Nucleus accumbens (tissue), 56 donors: ENCODE data around the gene NSD2.

Experiments used
- DNase-seq, 56 donors: peaks; one replicate each; lab custom pipeline; 2025; lab: John Stamatoyannopoulos, UW

The NSD2 gene

GRCh38 chr4:1862961-1863296 lies 8.3 kb upstream of the NSD2 start:
- DNase-seq, result no peak

DNA sequence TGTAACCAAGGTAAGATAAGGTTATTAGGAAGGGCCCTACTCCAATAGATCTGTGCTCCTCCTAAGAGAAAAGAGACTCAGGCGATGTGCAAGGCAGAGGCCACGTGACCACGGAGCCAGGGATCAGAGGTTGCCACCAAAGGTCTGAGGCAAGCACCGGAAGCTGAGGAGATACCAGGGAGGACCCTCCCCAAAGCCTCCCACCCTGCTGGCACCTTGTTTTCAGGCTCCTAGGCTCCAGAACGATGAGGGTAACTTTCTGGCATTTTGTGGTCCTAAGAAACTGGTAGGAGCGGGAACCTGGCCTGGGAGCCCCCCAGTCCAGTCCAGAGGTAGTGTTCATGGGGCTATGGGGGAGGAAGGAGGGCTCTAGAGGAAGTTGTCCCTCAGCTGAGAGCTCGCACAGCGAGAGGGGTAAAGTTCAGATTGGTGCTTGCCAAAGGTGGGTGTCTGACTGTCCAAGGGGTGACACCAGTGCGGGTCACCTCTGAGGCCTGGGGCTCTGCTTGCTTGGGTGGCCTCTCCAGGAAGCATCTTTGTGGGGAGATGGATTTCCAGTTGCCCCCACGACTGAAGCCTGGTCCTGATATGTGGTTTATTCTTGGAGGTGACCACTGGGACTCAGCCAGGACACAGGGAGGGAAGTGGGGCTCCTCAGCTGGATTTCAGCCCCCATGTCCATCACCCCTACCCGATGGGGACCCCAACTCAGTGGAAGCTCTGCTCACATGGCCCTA lies 7.7 kb upstream of the NSD2 start:
- DNase-seq, result no peak

GRCh38 chr4:1864076-1865008 lies 6.9 kb upstream of the NSD2 start:
- no peak for DNase-seq

GRCh38 chr4:1866189-1866661 lies 5.0 kb upstream of the NSD2 start:
- no peak for DNase-seq

GRCh38 chr4:1868293-1868692 lies 2.9 kb upstream of the NSD2 start:
- no peak for DNase-seq

DNA sequence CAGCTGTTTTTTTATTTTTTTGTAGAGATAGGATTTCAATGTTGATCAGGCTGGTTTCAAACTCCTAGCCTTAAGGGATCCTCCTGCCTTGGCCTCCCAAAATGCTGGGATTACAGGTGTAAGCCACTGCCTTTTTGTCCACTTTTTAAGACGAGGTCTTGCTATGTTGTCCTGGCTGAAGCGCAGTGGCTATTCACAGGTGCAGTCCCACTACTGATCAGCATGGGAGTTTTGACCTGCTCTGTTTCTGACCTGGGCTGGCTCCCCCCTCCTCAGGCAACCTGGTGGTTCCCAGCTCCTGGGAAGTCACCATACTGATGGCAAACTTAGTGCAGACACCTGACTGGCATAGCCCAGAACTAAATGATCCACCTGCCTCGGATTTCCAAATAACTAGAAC lies 2.3 kb upstream of the NSD2 start:
- DNase-seq, result no peak

- peak in 1 of 56 donors; percentile 38 for DNase-seq
Measured at GRCh38 chr4:1869530-1870327, 1.5 kb upstream of the NSD2 start.

GRCh38 chr4:1870328-1870577 lies 940 bp upstream of the NSD2 start:
- peak in 40 of 56 donors; percentile 13 to 72 (median 48) for DNase-seq

DNA sequence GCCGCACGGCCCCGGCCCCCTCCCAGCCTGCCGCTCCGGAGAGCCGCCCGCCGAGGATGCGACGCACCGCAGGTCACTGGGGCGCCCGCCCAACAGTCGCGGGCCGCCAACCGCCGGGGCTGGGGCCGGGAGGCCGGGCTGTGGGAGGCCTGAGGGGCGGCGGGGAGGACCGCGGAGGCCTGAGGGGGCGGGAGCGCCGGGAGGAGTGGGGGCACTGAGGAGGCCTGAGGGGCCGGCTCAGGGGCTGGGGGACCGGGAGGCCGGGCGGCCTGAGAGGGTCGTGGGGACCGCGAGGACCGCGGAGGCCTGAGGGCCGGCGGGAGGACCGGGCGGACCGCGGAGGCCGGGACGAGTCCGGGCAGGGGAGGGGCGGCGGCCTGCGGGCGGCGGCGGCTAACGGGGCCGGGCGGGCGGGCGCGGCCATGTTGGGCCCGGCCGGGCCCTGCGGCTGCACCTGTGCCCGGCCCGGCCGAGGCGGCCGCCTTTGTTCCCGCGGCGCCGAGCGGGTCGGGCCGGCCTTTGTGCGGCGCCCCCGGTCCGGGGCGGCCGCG lies 353 bp downstream of the NSD2 start:
- peak in 9 of 56 donors; percentile 18 to 59 (median 49) for DNase-seq

DNA sequence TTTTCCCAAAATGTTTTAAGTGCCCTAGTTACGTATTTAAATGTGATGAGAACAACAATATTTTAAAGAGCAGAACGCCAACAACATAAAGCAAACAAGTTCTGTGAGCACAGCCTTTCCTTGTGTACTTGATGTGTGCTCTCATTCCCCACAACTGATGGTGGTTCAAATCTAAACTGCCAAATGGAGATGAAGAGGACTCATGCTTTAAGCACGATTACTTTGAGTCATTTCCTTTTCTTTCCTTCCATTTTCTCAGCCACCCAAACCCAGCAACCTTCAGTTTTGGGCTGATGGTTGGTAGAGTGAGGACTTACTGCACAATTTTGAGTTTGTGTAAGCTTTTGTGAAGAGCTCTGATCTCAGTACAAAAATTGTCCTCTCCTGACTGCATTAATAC lies 1.7 kb downstream of the NSD2 start:
- DNase-seq, result no peak

- DNase-seq, result no peak
Measured at GRCh38 chr4:1873291-1873690, 2.1 kb downstream of the NSD2 start.

DNA sequence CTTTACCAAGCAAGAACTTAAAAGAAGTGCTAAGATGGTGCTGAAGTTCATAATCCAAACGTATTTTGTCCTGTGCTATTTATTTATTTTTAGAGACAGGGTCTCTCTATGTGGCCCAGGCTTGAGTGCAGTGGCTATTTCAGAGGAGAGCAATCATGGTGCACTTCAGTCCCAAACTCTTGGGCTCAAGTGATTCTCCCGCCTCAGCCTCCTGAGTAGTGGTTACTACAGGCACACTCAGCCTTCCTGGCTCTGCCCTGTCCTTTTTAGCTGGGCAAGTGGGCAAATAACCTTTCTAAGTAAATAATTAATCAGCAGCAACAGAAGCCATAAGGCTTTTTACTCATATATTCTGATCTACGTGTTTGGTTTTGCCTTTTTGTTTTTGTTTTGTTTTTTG lies 2.6 kb downstream of the NSD2 start:
- no peak for DNase-seq

GRCh38 chr4:1874201-1874600 lies 3.0 kb downstream of the NSD2 start:
- DNase-seq, result no peak

- DNase-seq, result no peak
Measured at GRCh38 chr4:1879485-1879884, 8.3 kb downstream of the NSD2 start.

DNA sequence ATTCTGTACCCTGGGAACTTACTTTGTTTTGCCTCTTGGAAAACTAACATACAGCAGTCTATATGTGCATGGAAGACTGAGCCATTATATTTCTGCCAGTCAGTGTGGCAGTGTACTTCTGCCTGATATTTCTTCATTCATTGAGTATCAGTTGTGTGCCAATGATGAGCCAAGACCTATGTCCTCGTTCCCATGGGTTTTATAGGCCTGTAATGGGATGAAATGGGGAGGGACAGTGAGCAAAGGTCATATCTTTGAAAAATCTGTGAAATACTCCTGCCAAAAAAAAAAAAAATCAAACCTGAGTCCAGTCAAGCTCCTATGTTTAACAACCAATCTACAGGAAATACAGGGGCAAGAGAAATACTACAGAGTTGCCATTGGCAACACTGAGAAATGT lies 9.1 kb downstream of the NSD2 start:
- no peak for DNase-seq

DNA sequence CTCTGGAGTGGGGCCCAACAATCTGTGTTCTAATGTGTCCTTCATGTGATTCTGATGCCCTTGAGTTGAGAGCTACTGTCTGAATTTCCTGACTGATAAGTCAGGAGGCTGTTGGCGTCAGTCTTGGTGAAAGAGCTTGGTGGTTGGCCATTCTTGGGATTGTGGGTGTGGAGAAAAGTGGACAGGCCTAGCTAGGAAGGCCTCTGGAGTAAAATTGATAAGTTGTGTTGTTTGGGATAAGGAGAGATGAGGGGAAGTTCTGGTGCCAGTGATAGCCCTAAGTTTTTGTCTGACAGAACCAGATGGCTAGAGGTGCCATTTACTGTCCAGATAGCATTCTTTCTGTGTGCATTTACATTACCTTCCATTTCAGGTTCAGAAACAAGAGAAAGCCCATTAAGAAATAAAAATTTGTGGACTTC lies 11.7 kb downstream of the NSD2 start:
- DNase-seq, result no peak

GRCh38 chr4:1883583-1883982 lies 12.4 kb downstream of the NSD2 start:
- no peak for DNase-seq

GRCh38 chr4:1885414-1885813 lies 14.2 kb downstream of the NSD2 start:
- no peak for DNase-seq

DNA sequence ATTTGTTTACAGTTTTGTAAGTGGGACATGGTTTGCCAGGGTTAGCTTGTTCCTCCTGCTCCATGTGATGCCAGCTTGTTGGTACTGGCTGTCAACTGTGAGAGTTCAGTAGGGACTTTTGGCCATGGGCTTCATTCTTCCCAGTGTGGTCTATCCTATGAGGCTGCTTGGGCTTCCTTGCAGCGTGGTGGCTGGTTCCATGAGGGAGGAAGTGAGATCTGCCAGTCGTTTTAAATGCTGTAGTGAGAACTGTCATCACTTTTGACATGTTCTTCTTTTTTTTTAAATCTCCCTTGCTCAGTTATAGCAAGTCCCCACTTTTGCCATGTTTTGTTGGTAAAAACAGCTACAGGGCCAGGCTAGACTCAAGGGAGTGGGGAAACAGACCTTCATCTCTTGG lies 15.9 kb downstream of the NSD2 start:
- DNase-seq, result no peak

- DNase-seq, result no peak
Measured at GRCh38 chr4:1890979-1891570, 19.9 kb downstream of the NSD2 start.
